Nucleus accumbens (tissue), 56 donors: ENCODE measurements around the gene ZNF326.
"Not testable (repeated sequence)": the region's sequence is repeated elsewhere in the genome, so short reads cannot be mapped to it uniquely, and the experiment has no call there.

ENCODE experiments used
- DNase-seq, 56 donors: peaks; one replicate each; lab custom pipeline; 2025; lab: John Stamatoyannopoulos, UW

Gene ZNF326

DNA sequence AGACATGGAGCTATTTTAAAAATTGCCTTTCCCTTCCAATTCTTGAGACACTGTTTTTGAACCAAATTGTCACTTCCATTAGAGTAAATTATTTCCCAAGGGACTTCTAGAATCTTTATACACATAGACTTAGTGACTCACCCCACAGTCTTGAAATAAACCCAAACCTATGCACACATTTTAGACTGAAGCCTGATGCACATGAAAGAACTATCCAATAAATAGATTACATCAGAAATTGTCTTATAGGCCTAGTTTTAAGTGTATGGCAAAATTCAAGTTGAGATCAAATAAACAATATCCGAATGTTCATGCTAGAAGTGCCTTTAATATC lies 32.2 kb upstream of the ZNF326 start:
- no peak for DNase-seq

DNA sequence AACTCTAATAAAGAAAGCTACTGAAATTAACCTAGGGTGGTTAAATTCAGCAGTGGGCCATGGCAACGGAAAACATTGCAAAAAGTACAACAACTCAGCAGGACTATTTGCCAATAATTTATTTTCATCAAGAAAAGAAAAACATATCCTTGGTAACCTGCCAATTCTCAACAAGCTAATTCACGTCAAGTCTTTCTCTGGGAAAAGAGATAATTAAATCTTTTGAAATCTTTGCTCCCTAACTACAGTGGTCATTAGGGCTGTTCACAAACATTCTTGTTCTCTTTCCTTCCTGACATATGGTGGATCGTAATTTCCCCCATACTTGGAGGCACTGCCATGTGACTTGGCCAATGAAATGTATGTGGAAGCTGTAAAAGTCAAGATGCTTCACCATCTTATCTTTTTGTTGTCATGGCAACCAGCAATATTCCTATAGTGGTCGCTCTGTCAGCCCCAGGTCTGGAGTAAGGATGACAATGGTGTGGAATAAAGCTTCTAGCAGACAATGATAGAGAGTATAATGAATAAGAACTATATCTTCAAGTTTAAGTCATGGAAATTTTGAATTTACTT lies 29.6 kb upstream of the ZNF326 start:
- DNase-seq, result no peak

DNA sequence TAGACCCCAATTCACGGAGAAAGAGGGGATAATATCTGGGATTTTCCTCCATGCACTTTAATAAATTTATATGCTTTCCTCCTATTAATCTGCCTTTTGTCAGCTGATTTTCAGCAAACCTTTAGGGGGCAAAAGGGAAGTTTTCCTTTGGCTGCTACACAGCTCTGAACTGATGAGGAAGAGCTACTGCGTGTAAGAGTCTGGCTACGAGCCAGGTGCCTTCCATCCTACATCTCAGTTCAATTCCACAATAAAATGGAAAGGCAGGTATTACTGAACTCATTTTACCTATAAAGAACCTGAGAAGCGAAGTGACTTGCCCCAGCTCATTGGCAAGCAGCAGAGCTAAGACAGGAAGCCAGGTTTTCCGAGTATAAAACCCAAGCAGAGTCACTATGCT lies 28.3 kb upstream of the ZNF326 start:
- DNase-seq, result peak in 2 of 56 donors; percentile 16

DNA sequence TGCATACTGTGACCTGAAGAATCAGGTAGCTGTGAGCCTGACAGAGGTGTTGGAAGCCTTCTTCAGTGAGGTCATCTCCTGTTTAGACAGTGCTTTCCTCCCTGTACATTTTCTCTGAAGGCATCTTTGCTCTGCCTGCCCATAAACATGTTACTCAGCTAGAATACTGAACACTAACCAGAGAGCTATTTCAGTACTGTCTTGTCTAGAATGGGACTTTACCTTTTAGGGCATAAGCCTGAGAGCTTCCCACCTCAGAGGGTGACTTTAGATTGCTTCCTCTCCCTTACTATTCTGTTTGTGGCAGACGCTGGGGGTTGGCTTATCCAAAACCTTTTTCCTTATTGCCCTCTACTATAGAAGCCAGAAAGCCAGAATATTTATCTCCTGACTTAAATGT lies 23.3 kb upstream of the ZNF326 start:
- no peak for DNase-seq

DNA sequence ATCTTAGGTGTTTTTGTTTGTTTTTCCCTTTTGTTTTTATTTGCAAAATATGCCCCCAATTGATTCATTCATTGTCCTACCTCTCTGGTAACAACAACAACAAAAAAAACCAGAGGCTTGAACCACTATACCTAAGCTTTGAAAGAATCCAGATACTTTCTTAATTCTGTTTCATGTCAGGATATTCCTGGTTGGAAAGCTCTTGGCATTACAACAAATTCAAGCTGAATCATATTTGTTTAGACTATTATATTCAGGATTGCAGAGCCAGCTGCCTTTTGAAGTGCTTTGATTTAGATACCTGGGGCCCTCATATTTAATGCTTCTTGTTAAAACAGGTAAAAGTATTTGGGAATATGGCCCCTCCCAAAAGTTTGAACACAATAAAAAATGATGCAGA lies 22.9 kb upstream of the ZNF326 start:
- DNase-seq, result no peak

DNA sequence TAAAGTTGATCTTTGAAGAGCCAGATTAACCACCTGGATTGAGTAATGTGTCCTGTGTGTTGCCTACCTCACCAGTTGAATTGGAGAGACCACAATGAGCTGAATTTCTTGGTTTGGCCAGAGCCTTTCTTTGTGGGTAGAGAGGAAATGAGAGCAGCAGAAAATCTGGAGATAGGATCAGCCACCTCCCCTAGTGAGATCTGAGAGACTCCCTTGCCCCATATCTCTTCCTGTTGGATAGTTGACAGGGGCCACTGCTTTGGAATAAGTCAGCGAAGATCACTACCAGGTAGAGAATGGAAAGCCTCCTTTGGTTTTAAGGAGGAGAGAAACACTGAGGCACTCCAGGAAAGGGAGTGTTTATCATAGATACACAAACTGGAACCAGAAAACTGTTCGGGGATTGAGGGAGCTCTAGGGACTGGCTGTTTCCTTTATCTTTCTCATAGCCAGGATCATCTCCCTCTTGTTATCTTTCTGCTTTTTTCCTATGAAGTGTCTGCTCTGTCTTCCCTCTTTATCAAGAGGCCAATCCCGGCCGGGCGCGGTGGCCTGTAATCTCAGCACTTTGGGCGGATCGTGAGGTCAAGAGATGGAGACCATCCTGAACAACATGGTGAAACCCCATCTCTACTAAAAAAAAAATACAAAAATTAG lies 21.3 kb upstream of the ZNF326 start:
- DNase-seq, result no peak

DNA sequence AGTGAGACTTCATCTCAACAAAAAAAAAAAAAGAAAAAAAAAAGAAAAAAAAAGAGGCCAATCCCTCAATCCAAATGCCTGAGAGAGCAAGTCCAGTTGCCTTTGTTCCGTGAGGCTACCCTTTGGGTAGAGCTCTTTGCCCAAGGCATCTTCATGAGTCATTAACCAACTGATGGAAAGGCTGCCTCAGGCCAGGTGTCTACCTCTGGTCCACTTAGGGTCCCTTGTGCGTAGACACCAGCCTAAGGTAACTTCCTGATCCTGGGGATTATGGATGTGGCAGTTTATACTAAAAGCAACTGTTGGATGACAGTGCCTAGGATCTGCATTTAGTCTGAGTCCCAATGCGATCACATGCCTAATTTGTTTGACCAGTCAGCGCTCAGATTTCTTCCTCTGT lies 20.7 kb upstream of the ZNF326 start:
- DNase-seq, result no peak

DNA sequence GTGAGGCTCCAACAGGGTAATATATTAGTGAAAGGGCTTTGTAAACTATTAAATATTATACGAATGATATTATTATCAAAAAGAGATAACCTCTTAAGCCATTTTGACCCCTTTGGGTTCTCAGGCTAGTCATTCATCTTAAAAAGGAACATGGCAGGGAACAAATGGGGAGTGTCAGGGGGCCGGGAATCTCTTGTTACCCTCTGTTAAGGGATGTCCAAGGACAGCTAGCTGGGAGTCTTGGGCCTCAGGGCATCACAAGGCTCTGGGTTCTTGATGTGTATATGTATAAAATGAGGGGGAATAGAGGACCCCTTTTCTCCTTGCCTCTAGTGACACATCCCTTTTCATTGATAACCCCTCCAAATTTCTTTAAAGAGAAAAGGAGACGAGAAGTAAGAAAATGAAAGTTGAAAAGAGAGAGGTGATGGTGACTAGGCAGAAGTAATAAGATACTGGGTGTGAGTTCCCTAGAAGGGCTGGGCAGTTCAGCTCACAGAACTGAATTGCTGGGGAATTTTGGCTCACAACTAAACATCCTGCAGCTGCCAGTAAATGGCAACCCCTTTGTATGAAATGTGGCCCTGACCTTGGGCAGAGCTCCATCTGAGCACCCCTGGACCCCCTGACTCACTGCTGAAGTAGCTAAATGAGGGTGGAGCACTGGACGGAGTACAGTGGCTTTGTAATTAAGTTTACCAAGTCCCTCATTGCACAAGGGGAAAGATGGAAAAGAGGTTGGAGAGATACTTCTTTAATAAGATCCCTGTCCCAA lies 20.0 kb upstream of the ZNF326 start:
- DNase-seq, result peak in 1 of 56 donors; percentile 20

DNA sequence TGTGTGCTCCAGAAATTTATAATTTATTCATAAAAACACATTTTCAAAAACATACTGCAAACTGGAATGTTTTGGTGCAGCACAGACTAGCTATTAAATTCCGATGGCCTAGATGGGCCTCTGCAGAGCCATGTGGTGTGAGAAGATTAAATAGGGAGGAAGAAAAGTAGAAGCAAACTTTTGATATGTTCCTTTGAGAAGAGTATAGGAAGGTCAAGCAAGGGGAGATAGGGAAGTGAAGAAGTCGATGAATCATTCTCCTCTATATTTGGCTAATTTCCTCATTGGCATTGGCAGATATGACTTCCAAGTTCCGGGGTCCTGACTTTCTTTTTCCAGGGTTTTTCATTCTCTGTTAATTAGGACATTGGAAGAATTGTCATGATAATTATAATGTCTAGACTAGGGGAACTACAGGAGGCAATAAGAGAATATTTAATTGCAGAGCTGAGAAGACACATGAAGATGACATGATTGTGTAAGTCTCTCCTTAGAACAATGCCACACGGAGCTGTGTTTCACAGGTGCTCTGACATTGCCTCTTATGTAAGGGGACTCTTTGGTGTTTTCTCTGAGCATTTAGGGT lies 19.3 kb upstream of the ZNF326 start:
- DNase-seq, result no peak

DNA sequence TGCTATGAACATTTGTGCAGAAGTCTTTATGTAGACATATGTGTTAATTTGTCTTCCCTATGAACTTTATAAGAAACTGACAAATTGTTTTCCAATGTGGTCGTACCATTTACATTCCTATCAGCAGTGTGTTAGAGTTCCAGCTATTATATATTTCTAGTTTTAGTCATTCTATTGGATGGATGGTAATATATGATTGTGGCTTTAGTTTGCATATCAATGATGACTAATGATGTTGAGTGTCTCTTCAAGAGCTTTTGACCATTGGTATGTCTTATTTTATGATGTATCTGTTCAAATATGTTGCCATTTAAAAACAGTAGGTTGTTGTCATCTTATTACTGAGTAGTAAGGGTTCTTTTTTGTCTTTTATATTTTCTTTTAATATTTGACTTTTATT lies 16.2 kb upstream of the ZNF326 start:
- DNase-seq, result no peak

DNA sequence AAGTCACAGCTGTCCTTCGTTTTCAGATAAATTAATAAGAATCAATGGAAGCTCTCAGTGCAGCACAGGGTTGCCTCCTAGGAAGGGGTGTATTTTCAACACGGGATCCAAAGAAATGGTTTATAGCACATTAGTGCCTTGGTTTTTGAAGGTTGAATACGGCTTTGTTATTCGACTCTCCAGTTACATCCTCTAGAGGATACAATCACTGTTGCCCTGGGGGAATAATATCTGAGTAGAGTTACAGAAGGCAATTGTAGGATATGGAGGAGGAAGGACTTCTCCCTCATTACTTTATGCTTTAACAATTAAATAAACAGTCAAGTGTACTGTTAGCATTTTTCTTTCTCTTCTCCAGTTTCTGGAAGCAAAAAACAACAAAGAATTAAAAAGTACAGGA lies 14.3 kb upstream of the ZNF326 start:
- no peak for DNase-seq

DNA sequence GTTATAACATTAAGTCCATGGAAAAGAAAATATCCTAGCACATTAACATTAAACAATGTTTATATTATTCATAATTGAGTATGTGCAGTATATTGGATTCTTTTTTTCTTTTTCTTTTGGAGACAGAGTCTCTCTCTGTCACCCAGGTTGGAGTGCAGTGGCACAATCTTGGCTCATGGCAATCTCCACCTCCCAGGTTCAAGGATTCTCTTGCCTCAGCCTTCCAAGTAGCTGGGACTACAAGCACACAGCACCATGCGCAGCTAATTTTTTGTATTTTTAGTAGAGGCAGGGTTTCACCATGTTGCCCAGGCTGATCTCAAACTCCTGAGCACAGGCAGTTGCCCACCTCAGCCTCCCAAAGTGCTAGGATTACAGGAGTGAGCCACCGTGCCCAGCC lies 12.1 kb upstream of the ZNF326 start:
- DNase-seq, result not testable (repeated sequence)

DNA sequence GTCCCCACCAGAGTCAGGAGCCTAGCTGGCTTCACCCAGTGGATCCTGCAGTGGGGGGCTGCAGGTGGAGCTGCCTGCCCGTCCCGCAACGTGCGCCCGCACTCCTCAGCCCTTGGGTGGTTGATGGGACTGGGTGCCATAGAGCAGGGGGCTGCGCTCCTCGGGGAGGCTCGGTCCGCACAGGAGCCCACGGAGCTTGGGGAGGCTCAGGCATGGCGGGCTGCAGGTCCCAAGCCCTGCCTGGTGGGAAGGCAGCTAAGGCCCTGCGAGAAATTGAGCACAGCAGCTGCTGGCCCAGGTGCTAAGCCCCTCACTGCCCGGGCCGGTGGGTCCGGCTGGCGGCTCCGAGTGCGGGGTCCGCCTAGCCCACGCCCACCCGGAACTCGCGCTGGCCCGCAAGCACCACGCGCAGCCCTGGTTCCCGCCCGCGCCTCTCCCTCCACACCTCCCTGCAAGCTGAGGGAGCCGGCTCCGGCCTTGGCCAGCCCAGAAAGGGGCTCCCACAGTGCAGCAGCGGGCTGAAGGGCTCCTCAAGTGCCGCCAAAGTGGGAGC lies 10.3 kb upstream of the ZNF326 start:
- DNase-seq, result not testable (repeated sequence)

DNA sequence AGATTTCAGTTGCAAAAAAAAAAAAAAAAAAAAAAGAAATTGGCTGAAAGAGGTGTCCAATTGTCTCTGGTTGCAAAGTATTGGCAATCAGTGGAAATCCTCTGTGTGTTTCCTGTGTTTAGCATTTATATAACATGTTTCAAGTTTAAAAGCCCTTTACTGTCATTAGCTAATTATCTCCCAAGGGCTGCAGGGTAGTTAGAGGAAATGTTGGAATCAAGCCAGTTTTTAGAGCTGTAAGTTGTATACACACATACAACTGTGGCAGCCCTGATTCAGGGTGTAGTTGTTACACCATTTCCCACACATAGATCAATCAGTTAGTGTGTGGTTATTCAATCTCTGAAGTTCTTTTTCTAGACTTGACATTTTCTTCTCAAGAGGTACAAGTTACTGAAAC lies 8.9 kb upstream of the ZNF326 start:
- DNase-seq, result no peak

DNA sequence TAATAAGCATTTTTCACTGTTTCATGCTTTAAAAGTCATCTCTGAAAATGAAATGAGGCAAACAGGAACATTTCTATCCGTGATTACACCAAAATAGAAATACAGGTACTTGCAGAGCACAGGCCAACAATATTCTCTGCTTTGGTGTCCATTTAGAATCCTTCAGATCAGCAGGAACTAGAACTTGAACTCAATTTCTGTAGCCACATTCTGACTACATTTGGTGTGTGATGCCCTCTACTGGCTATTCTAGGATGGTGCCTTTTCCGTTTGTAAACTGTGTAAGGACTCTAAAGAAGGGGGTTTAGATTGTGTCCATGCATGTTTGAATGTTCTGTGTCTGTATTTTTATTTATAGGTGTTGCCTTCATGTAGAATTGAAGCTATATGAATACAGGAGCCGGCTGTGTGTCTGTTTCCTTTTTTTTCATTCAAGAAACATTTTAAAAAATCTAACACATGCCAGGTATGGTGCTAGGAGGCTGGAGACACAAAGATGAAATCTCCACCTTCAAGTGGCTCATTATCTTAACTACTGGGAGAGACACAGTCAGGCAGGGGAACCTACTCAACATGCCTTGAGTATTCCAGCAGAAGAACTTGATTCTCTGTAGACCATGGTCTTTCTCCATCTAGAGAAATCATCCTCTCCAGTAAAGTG lies 7.6 kb upstream of the ZNF326 start:
- peak in 34 of 56 donors; percentile 2 to 72 (median 28) for DNase-seq

DNA sequence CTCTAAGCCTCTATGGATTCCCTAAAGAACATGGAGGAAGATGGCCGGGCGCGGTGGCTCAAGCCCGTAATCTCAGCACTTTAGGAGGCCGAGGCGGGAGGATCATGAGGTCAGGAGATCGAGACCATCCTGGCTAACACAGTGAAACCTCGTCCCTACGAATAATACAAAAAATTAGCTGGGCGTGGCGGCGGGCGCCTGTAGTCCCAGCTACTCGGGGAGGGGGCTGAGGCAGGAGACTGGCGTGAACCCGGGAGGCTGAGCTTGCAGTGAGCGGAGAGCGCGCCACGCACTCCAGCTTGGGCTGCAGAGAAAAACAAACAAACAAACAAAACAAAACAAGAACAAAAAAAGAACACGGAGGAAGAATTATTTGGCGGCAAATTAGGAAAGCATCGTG lies 5.8 kb upstream of the ZNF326 start:
- DNase-seq, result no peak

DNA sequence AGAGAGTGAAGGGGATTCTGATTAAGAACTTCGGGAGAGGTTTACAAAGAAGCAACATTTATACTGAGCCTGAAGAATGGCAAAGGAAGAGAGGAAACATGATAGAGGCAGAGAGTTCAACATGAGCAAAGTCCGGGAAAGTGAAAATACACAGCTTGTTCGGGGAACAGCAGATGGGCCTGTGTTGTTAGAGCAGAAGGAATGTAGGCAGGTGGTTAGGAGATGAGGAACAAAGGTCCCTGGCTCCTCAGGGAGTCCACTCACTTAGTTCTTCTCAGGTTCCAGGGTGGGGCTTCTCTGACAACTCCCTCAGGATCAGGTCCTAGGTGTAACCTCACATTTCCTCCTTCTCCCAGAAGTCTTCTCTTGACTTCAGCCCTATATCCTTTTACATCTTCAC lies 5.1 kb upstream of the ZNF326 start:
- DNase-seq, result no peak

DNA sequence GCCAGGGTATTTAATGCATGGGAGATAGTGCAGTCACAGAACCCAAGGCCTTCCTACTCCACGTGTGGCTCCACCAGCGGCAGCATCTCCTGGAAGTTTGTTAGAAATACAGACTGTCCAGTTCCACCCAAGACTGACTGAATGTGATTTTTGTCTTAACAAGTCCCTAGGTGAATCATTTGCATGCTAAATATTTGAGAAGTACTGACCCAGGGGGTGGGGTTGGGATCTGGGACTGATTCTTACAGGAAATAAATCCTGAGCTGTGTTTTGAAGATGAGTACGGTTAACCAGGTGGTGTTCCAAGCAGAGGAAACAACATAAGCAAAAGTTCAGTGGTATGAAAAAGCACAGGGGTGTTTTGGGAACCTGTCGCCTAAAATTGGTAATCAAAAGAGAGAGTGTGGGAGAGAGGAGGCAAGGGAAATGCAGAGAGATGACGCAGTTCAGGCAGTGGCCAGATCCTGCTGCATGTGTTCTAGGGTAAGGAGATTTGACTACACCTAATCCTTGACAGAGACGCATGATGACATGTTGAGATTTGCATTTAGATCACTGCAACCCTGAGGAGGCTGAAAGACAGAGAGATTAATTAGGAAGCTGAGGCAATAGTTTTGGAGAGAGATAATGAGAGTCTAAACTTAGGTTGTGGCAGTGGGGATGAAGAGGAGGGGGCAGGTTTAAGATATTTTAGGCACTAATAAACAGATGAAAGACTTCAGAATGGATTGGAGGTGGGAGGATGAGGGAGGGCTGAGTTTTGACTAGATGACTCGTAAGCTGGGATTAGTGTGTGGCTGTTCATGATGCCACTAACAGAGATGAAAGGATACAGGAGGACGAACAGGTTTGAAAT lies 3.7 kb upstream of the ZNF326 start:
- peak in 2 of 56 donors; percentile 4 to 49 for DNase-seq

DNA sequence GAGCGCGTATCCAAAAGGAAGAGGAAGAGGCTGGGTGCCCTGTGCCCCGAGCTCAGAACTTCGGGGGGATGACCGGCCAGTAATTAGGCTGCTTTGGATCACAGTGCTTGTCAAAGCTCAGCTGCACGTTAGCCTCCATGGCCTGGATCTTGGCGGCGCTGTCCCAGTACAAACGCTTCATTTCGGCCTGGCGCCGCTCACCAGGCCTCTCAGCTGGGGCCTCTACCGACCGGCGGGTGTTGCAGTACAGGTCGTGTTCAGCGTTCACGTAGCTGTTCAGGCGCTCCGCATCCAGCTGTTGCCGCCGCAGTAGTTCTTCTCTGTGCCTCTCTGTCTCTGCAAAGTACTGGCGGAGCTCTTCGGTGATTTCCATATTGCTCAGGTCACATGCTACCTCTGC lies 1.4 kb upstream of the ZNF326 start:
- DNase-seq, result no peak

DNA sequence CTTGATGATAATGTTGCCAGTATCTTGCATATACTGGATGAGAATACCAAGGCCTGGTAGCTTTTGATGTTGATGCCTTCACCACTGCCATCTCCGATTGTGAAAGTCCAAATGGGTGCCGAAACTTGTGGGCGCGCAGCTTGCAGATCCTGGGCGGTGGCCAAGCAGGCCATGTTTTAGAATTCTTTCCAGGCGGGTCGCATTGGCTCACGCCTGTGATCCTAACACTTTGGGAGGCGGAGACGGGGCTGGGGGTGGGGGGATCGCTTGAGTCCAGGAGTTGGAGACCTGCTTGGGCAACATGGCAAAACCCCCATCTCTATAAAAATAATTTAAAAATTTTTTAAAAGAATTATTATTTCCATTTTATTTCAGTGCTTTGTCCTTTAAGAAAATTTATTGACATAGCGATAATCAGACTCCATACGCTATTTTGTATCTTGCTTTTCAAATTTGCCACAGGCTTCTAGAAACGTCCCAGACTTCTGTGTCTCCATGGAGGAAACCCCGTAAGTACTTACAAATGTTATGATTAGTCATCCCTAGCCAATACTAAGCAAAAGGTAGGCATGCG lies 592 bp upstream of the ZNF326 start:
- peak in 1 of 56 donors; percentile 5 for DNase-seq
